Thoracic aorta (tissue), 2 donors: ENCODE measurements around the gene PLXNB1. TPM values are rescaled to one million over a fixed set of nuclear protein-coding genes. Genes with fewer than 3 reads are reported as not detected.

Source experiments
- ATAC-seq: fragments of 150-250 bp; one replicate; pipeline ENCODE4 v1.8.0; 2017; ENCODE audit warnings: low read depth; ENCODE audit not compliant: insufficient number of reproducible peaks, low FRiP score
- DNase-seq: peaks from one replicate; pipeline ENCODE4 v3.0.0-alpha.2; 2020; ENCODE audit warnings: low spot score
- H3K27ac ChIP-seq, 2 donors: fragments of 200-600 bp; sonication (generic); 1 replicate in 1 of 2; 2 replicates in 1 of 2; pipeline ENCODE4 v1.5.1; 2016; ENCODE audit warnings: mild to moderate bottlenecking in 2 of 2, moderate library complexity in 2 of 2
- H3K27me3 ChIP-seq: fragments of 200-600 bp; sonication (generic); replicated peaks from 2 replicates; pipeline ENCODE4 v1.6.0; 2016; ENCODE audit warnings: mild to moderate bottlenecking; ENCODE audit not compliant: insufficient read depth
- H3K36me3 ChIP-seq: fragments of 200-600 bp; sonication (generic); one replicate; pipeline ENCODE4 v1.5.1; 2016
- H3K4me1 ChIP-seq, 2 donors: fragments of 200-600 bp; sonication (generic); 1 replicate in 1 of 2; 2 replicates in 1 of 2; pipeline versions ENCODE4 v1.5.1 to v1.6.0; 2016; ENCODE audit warnings: low read depth in 2 of 2, mild to moderate bottlenecking in 1 of 2; ENCODE audit not compliant: control insufficient read depth in 1 of 2
- H3K4me3 ChIP-seq: fragments of 200-600 bp; sonication (generic); 2 replicates; pipeline ENCODE4 v1.5.1; 2016; ENCODE audit warnings: mild to moderate bottlenecking
- H3K9me3 ChIP-seq: fragments of 200-600 bp; sonication (generic); 2 replicates; pipeline ENCODE4 v1.5.1; 2016
- CTCF ChIP-seq: fragments of 200-600 bp; sonication (generic); IDR thresholded peaks from one replicate; pipeline ENCODE4 v1.5.1; 2019; ENCODE audit warnings: antibody characterized with exemption
- total RNA-seq, 2 donors: library from RNA; depleted of rRNA; stranded (reverse); fragments of >200 nt; gene quantifications; one replicate each; pipeline versions ENCODE4 v1.1.0 to v1.2.3, GENCODE V29; 2016

Gene PLXNB1
- total RNA-seq, 2 donors from 2014 or later: 177 to 210 TPM

GRCh38 chr3:48412375-48413001 lies 17.4 kb downstream of the PLXNB1 start:
- H3K36me3 ChIP-seq: peaks cover 85% of the 10 kb centered on the region
- peak overlapping the region; percentile 69 to 73 for H3K27ac ChIP-seq
- no peak for DNase-seq

GRCh38 chr3:48411606-48412374 lies 18.1 kb downstream of the PLXNB1 start:
- Histone ChIP-seq H3K27me3 (no peaks in the 10 kb centered on the region), H3K4me3 (no peak overlapping the region), H3K36me3 (peaks cover 85% of the 10 kb centered on the region), H3K4me1 (peaks cover 0 to 33% of the 10 kb centered on the region in 2 donors), H3K27ac (peak overlapping the region; percentile 69 to 73), H3K9me3 (no peaks in the 10 kb centered on the region)
- no peak for ATAC-seq
- DNase-seq: no peak
- no peak for TF ChIP-seq CTCF

More at GRCh38 chr3:48412375-48413001, 17.4 kb downstream of the PLXNB1 start:
- no peak for ATAC-seq
- Histone ChIP-seq H3K4me1 (peaks cover 0 to 33% of the 10 kb centered on the region in 2 donors), H3K27me3 (no peaks in the 10 kb centered on the region), H3K4me3 (no peak overlapping the region), H3K9me3 (no peaks in the 10 kb centered on the region)
- no peak for TF ChIP-seq CTCF

GRCh38 chr3:48411041-48411588 lies 18.8 kb downstream of the PLXNB1 start:
- no peak for ATAC-seq
- Histone ChIP-seq H3K36me3 (peaks cover 86% of the 10 kb centered on the region), H3K4me1 (peaks cover 0 to 33% of the 10 kb centered on the region in 2 donors), H3K4me3 (no peak overlapping the region), H3K27ac (peak overlapping the region in 1 of 2 donors; percentile 25), H3K27me3 (no peaks in the 10 kb centered on the region), H3K9me3 (no peaks in the 10 kb centered on the region)
- DNase-seq: peak; percentile 0
- TF ChIP-seq CTCF: no peak

- H3K4me1 ChIP-seq: peaks cover 0 to 39% of the 10 kb centered on the region in 2 donors
- no peak overlapping the region for H3K27ac ChIP-seq
- H3K9me3 ChIP-seq: no peaks in the 10 kb centered on the region
- H3K27me3 ChIP-seq: no peaks in the 10 kb centered on the region
- DNase-seq (no peak), ATAC-seq (no peak)
- TF ChIP-seq CTCF: no peak
- peaks cover 81% of the 10 kb centered on the region for H3K36me3 ChIP-seq
- no peak overlapping the region for H3K4me3 ChIP-seq
Measured at GRCh38 chr3:48410205-48411040, 19.5 kb downstream of the PLXNB1 start.
